Kidney glomerular epithelial cell (primary cell): ENCODE measurements around the gene TNFRSF6B.

ENCODE experiments used
- DNase-seq: peaks from one replicate; lab custom pipeline; 2025; lab: John Stamatoyannopoulos, UW

TNFRSF6B gene

DNA sequence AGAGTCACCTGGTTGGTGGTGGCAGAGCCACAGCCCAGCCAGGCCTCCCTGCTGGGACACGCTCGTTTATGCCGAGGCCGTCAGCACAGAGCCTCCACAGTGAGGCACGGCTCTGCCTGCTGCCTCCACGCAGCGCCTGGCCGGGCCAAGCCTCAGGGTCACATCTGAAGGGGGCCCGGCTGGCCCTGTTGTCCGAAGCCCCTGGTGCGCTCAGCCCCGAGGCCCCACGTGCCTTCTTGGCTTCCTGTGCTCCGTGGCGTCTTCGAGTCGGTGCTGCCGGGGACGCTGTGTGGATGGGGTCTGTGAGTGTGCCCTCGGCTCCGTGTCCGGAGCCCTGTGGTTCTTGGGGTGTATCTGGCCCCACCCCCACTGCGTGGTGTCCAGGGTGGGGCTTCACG, 10.4 kb upstream of the TNFRSF6B start:
- DNase-seq: no peak

- no peak for DNase-seq
These were observed 9.7 kb upstream of the TNFRSF6B start for GRCh38 chr20:63686492-63687321.

DNA sequence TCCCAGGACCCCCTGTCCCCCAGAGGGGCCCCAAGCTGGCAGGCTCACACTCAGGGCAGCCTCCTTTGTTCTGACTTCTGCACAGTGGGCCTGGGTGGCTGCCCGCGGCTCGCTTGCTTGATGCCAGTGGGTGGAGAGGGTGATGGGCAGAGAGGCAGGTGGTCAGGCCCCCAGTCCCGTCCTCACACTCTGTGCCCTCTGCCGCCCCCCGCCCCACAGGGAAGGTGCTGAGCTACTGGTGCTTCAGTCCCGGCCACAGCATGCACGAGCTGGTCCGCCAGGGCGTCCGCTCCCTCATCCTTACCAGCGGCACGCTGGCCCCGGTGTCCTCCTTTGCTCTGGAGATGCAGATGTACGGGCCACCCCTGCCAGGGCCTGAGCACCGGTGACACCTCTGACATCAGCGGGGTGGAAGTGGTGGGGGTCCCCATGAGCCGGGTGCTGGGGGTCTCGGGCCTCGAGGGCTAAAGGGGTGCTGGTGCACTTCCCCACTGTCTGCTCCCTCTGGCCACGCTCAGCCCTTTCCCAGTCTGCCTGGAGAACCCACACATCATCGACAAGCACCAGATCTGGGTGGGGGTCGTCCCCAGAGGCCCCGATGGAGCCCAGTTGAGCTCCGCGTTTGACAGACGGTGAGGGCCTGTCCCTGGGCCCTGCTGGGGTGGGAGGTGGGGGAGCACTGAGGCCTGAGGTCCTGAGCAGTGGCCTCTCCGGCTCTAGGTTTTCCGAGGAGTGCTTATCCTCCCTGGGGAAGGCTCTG, 8.9 kb upstream of the TNFRSF6B start:
- no peak for DNase-seq

DNA sequence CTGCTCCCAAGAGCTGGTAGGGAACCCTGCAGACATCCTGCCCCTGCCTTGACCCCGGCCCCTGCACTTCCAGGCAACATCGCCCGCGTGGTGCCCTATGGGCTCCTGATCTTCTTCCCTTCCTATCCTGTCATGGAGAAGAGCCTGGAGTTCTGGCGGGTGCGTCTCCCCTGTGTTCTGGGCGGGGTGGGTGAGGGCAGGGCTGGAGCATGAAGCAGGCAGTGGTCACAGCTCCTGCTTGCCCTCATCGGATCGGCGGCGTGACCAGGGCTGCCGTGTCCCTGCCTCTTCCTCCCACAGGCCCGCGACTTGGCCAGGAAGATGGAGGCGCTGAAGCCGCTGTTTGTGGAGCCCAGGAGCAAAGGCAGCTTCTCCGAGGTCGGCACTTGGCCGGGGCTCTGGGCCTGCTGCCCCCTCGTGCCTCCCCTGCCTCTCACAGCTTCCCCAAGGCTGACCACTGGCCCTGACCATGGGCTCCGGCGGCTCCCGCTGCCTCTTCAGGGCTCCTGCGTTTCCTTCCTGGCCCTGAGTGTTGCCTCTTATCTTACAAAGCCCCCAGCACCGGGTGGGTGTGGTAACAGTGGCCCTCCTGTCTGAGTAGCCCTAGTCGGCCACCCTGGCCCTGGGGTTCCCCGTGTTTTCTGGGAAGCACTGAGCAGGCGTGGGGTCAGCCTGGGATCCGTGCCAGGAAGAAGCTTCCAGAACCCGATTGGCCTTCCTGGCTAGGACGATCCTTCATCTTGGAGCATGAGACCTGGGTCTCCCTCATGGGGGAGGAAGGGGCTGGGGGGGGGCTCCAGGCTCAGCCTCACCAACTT, 8.0 kb upstream of the TNFRSF6B start:
- no peak for DNase-seq

DNA sequence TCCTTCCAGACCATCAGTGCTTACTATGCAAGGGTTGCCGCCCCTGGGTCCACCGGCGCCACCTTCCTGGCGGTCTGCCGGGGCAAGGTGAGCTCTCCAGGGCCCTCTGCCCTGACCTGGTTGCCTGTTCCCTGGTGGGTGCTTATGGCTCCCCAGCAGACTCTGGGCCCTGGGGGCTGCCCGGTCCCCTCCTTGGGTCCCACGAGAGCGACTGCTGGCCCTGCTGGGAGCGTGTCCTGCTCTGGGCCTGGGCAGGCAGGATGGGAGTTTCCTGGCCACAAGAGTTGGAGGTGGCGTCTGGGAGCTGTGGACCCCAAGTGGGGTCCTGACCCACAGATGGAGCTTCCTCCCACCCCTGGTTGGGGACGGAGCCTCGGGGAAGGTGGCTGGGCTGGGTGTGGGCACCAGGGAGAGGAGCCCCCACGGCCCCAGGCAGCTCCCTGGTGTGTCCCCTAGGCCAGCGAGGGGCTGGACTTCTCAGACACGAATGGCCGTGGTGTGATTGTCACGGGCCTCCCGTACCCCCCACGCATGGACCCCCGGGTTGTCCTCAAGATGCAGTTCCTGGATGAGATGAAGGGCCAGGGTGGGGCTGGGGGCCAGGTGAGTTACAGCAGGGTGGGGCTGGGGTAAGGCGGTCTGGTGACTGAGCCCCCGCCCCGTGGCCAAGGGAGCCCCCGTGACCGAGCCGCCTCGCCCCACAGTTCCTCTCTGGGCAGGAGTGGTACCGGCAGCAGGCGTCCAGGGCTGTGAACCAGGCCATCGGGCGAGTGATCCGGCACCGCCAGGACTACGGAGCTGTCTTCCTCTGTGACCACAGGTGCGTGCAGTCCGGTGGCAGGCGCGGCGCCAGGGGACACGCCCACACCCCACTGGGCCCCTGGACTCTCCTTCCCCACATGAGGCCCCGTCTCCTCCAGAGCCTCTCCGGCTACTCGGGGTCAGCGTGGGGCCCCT, 7.1 kb upstream of the TNFRSF6B start:
- DNase-seq: no peak

GRCh38 chr20:63690003-63690897, 6.2 kb upstream of the TNFRSF6B start:
- DNase-seq: no peak

DNA sequence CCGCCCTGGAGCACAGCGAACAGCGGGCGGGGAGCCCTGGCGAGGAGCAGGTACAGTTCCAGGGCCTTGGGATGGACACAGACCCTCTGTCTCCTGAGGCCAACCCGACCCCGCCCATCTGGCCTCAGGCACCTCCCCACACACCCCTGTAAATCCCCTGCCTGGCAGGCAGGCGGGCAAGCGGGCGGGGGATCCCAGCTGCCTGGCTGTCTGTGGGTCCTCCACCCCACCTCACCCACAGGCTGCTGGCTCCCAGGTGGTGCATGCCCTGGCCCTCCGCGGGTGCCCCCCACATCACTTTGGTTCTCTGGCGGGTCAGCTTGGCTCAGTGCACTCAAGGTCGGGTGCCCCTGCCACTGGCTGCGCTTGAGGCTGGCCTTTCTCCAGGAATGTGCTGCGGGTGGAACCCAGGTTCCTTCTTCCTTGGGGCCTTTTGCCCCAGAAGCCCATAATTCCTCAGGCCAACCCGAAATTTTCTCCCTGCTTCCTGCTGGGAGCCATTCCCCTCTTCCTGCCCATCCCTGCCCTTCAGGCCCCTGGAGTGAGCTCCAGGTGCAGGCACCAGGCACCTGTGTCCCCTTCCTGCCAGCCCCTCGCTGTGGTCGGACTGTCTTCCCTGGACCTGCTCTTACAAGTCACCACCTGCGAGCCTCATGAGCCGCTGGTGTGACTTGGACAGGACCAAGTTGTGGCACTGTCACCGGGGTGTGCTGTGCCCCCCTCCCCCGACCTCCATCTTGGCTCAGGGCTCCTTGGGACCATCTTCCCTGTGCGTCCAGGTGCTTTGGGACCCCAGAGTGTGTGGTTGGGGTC, 5.3 kb upstream of the TNFRSF6B start:
- no peak for DNase-seq

DNA sequence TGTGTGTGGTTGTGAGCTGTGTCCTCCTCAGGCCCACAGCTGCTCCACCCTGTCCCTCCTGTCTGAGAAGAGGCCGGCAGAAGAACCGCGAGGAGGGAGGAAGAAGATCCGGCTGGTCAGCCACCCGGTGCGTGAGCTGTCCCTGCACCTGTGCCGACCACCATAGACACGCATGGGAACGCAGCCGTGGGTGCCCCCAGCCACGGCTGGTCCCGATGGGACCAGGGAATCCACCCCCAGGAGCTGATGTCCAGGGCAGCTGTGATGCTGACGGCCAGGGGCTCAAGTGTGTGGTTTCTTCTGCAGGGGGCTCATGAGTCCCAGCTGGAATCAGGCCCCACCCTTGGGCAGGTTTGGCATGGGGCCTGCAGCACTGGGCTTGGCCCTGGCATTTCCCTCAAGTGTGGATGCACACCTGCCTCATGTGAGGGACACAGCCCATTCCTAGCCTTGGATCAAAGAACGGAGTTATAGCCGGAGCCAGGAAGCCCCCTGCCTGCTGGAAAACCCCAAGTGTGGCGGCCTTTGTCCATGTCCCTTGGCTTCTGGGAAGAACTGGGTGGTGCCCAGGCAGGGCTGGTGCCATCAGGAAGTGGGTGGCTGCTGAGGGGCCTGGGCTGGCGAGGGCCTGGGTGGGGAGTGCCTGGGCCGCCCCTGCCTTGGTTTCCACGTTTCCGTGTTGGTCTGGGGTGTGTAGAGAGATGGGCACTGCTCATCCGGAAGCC, 4.6 kb upstream of the TNFRSF6B start:
- no peak for DNase-seq

- no peak for DNase-seq
These were observed 3.9 kb upstream of the TNFRSF6B start for GRCh38 chr20:63692436-63693082.

DNA sequence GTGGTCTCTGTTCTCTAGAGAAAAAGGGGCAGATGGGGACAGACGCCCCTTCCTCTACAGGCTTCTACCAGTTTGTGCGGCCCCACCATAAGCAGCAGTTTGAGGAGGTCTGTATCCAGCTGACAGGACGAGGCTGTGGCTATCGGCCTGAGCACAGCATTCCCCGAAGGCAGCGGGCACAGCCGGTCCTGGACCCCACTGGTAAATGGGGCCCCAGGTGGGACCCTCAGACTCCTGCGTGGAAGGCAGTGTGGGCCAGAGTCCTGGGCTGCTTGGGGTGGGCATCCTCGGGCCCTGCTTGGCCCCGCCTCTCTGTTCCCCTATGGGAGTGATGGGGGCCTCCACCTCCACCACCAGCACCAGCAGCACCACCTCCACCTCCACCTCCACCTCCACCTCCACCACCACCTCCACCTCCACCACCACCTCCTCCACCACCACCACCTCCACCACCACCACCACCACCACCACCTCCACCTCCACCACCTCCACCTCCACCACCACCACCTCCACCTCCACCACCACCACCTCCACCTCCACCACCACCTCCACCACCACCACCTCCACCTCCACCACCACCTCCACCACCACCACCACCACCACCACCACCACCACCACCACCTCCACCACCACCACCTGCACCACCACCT, 3.2 kb upstream of the TNFRSF6B start:
- no peak for DNase-seq

DNA sequence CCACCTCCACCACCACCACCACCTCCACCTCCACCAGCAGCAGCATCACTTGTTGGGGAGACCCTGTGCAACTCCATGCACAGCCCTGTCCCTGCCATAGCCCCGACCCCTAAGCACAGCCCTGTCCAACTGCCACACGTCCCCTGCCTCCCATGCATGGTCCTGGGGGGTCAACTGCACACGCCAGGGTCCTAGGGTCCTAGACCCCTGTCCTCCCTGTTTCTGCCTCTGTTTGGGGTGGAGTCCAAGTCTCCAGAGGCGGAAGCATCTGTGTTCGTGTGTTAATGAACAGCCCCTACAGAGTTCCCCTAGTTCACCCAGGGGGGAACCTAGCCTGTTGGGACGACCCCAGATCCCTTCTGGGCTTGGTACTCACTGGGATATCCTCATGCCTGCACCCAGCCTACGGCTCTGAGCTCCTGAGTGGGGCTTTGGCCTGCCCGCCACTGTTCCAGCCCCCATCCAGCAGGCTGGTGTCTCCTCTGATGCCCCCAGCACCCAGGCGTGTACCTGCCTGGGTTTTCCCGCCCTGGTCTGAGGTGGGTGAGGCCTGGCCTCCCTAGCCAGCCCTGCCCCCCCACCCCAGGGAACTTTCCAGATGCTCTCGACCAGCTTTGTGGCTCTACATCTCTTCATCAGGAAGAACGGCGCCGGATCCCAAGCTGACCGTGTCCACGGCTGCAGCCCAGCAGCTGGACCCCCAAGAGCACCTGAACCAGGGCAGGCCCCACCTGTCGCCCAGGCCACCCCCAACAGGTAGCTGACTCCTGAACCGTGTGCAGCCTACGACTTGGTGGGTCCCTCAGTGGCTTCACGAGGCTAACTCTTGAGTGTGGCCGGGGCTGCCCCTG, 2.5 kb upstream of the TNFRSF6B start:
- no peak for DNase-seq

- no peak for DNase-seq
These were observed 1.6 kb upstream of the TNFRSF6B start for GRCh38 chr20:63694584-63695423.

GRCh38 chr20:63695424-63696305, 787 bp upstream of the TNFRSF6B start:
- no peak for DNase-seq

GRCh38 chr20:63696306-63696627, 185 bp upstream of the TNFRSF6B start:
- no peak for DNase-seq

DNA sequence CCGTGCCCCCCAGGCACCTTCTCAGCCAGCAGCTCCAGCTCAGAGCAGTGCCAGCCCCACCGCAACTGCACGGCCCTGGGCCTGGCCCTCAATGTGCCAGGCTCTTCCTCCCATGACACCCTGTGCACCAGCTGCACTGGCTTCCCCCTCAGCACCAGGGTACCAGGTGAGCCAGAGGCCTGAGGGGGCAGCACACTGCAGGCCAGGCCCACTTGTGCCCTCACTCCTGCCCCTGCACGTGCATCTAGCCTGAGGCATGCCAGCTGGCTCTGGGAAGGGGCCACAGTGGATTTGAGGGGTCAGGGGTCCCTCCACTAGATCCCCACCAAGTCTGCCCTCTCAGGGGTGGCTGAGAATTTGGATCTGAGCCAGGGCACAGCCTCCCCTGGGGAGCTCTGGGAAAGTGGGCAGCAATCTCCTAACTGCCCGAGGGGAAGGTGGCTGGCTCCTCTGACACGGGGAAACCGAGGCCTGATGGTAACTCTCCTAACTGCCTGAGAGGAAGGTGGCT, 960 bp downstream of the TNFRSF6B start:
- no peak for DNase-seq
